ENCODE results near the gene CERCAM. TPM values are rescaled to one million over a fixed set of nuclear protein-coding genes. Genes with fewer than 3 reads are reported as not detected.

Gene CERCAM
- polyA plus RNA-seq, 2 of the 4 experiments (the other 2 are of a cell fraction) = 16.5 to 28.5 TPM

GRCh38 chr9:128397831-128398230 is 22.8 kb upstream of the CERCAM start (continued):
- TF ChIP-seq, protein P1, sequence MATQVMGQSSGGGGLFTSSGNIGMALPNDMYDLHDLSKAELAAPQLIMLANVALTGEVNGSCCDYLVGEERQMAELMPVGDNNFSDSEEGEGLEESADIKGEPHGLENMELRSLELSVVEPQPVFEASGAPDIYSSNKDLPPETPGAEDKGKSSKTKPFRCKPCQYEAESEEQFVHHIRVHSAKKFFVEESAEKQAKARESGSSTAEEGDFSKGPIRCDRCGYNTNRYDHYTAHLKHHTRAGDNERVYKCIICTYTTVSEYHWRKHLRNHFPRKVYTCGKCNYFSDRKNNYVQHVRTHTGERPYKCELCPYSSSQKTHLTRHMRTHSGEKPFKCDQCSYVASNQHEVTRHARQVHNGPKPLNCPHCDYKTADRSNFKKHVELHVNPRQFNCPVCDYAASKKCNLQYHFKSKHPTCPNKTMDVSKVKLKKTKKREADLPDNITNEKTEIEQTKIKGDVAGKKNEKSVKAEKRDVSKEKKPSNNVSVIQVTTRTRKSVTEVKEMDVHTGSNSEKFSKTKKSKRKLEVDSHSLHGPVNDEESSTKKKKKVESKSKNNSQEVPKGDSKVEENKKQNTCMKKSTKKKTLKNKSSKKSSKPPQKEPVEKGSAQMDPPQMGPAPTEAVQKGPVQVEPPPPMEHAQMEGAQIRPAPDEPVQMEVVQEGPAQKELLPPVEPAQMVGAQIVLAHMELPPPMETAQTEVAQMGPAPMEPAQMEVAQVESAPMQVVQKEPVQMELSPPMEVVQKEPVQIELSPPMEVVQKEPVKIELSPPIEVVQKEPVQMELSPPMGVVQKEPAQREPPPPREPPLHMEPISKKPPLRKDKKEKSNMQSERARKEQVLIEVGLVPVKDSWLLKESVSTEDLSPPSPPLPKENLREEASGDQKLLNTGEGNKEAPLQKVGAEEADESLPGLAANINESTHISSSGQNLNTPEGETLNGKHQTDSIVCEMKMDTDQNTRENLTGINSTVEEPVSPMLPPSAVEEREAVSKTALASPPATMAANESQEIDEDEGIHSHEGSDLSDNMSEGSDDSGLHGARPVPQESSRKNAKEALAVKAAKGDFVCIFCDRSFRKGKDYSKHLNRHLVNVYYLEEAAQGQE (IDR thresholded peaks at IDR 0.05) = no peak
- TF ChIP-seq HEYL (CRISPR knock-in tag; IDR thresholded peaks at IDR 0.05) (no peak), ZFP36 (IDR thresholded peaks at IDR 0.05; ENCODE audit: borderline replicate concordance, partially characterized antibody) (no peak), PHF8 (IDR thresholded peaks at IDR 0.05; ENCODE audit: borderline replicate concordance, low read depth) (no peak), BCL3 (IDR thresholded peaks at IDR 0.05) (no peak), TP53 (CRISPR knock-in tag; IDR thresholded peaks at IDR 0.05) (no peak), RNF2 (IDR thresholded peaks at IDR 0.05; ENCODE audit: borderline replicate concordance, low read depth) (no peak)

GRCh38 chr9:128399861-128400260 is 20.8 kb upstream of the CERCAM start:
- 59% methylated on average over 3 of the region's 3 CpGs for WGBS (ENCODE audit: missing lambda C conversion rate)
- ChIA-PET CTCF (interaction anchor here (1.6 kb wide), 1 partner anchor 15 kb away, joined by 3 read pairs; no protein-coding TSS in a partner anchor), POLR2A (interaction anchor here (0.7 kb wide), 1 partner anchor 579 kb away, joined by 10 read pairs; no protein-coding TSS in a partner anchor)
- Histone ChIP-seq H3K9me3 (no peaks in the 10 kb centered on the region), H3K4me1 (no peaks in the 10 kb centered on the region), H3K27ac (no peak overlapping the region), H3K4me3 (no peak overlapping the region), H3K4me2 (no peak overlapping the region)
- FAIRE-seq (no peak), DNase-seq (ENCODE audit: low read depth in 1 of 2, low spot score in 1 of 2) (no peak), ATAC-seq (peak in 1 of 2 experiments; percentile 19; a peak in 2 of 6 replicates)
- TF ChIP-seq ZSCAN20 (CRISPR knock-in tag; IDR thresholded peaks at IDR 0.05) (no peak), SMC3 (IDR thresholded peaks at IDR 0.05) (no peak), BHLHE40 (IDR thresholded peaks at IDR 0.05; ENCODE audit: low read depth, low read length) (no peak), CEBPB (IDR thresholded peaks at IDR 0.05) (no peak), HOXB13 (CRISPR knock-in tag; IDR thresholded peaks at IDR 0.05; ENCODE audit: low read depth) (no peak), TFCP2L1 (CRISPR knock-in tag; IDR thresholded peaks at IDR 0.05) (no peak), ZNF302 (CRISPR knock-in tag; IDR thresholded peaks at IDR 0.05) (no peak), JUNB (IDR thresholded peaks at IDR 0.05) (no peak), ZFP36 (IDR thresholded peaks at IDR 0.05; ENCODE audit: borderline replicate concordance, partially characterized antibody) (no peak)

DNA sequence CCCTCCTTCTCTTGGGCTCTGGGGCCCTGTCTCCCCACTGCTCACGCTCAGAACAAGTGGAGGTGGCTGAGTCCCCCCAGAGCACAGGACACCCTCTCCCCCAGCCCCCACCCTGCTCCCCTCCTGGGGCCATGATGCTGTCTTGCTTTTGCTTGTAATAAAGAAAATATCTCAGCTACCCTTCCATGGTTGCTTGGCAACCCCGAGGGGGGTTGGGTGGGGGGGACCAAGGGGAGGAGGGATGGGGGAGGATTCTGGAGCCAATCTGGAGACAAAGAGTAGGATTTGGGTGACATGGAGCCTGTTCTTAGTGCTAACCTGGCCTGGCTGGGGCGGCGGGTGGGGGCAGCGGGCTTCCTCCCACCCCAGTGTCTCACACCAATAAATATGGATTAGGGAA is 16.1 kb upstream of the CERCAM start:
- no peak overlapping the region for H3K4me3 ChIP-seq
- no peak for DNase-seq (ENCODE audit: low read depth in 1 of 2, low spot score in 1 of 2)
- no peak for ATAC-seq
- H3K9me3 ChIP-seq = no peaks in the 10 kb centered on the region
- FAIRE-seq = no peak
- POLR2A ChIA-PET = no interaction called here
- no peak overlapping the region for H3K4me2 ChIP-seq
- H3K4me1 ChIP-seq = peaks cover 6% of the 10 kb centered on the region; the same call in 1 of the 3 replicates
- TF ChIP-seq CHD4 (IDR thresholded peaks at IDR 0.05; ENCODE audit: borderline replicate concordance) = no peak
- TF ChIP-seq MAX (IDR thresholded peaks at IDR 0.05) = no peak
- TF ChIP-seq, protein P2, sequence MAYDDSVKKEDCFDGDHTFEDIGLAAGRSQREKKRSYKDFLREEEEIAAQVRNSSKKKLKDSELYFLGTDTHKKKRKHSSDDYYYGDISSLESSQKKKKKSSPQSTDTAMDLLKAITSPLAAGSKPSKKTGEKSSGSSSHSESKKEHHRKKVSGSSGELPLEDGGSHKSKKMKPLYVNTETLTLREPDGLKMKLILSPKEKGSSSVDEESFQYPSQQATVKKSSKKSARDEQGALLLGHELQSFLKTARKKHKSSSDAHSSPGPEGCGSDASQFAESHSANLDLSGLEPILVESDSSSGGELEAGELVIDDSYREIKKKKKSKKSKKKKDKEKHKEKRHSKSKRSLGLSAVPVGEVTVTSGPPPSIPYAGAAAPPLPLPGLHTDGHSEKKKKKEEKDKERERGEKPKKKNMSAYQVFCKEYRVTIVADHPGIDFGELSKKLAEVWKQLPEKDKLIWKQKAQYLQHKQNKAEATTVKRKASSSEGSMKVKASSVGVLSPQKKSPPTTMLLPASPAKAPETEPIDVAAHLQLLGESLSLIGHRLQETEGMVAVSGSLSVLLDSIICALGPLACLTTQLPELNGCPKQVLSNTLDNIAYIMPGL (CRISPR knock-in tag; IDR thresholded peaks at IDR 0.05; ENCODE audit: borderline replicate concordance) = no peak
- TF ChIP-seq ZSCAN20 (CRISPR knock-in tag; IDR thresholded peaks at IDR 0.05) = no peak
- TF ChIP-seq SMC3 (IDR thresholded peaks at IDR 0.05) = no peak
- CTCF ChIA-PET = interaction anchor here (1.7 to 2.0 kb wide), 2 partner anchors 8 to 20 kb away, joined by 4 to 6 read pairs; no protein-coding TSS in a partner anchor
- H3K27ac ChIP-seq = no peak overlapping the region
- 89% methylated on average over 4 of the region's 5 CpGs for WGBS (ENCODE audit: missing lambda C conversion rate)
